WTC11 (cell line): ENCODE results near the gene PTPRN2.

Experiments used
- CREB1 ChIP-seq: sonication (generic); formaldehyde crosslinking; IDR thresholded peaks from 2 replicates; pipeline ENCODE4 v1.8.0; 2023; ENCODE audit warnings: mild to moderate bottlenecking, missing genetic modification reagents
- CTCF ChIP-seq: fragments of 200-600 bp; IDR thresholded peaks from 2 replicates; pipeline ENCODE4 v1.8.0; 2022; ENCODE audit warnings: antibody characterized with exemption
- ELF4 ChIP-seq: sonication (generic); formaldehyde crosslinking; IDR thresholded peaks from 2 replicates; pipeline ENCODE4 v1.8.1; 2022; ENCODE audit warnings: low read depth, mild to moderate bottlenecking, moderate library complexity, missing genetic modification reagents
- MAX ChIP-seq: sonication (generic); formaldehyde crosslinking; IDR thresholded peaks from 2 replicates; pipeline ENCODE4 v1.8.0; 2022; ENCODE audit warnings: mild to moderate bottlenecking, missing genetic modification reagents
- NFYB ChIP-seq: sonication (generic); formaldehyde crosslinking; conservative IDR thresholded peaks from 2 replicates; pipeline ENCODE4 v1.8.0; 2022; ENCODE audit warnings: low read depth, missing genetic modification reagents
- NR2C2 ChIP-seq: sonication (generic); formaldehyde crosslinking; IDR thresholded peaks from 2 replicates; pipeline ENCODE4 v1.8.0; 2022; ENCODE audit warnings: mild to moderate bottlenecking, missing genetic modification reagents
- ZSCAN18 ChIP-seq: fragments of 250-450 bp; sonication (Bioruptor Pico); IDR thresholded peaks from 2 replicates; pipeline ENCODE4 v2.1.2; 2022; ENCODE audit warnings: mild to moderate bottlenecking, moderate library complexity
- TF ChIP-seq, protein P1 (sequence below): sonication (generic); formaldehyde crosslinking; IDR thresholded peaks from 2 replicates; pipeline ENCODE4 v1.8.0; 2023; ENCODE audit warnings: missing genetic modification reagents

- TF ChIP-seq CTCF (no peak), ELF4 (no peak), MAX (no peak), NR2C2 (CRISPR knock-in tag) (no peak), NFYB (CRISPR knock-in tag) (no peak), ZSCAN18 (no peak), CREB1 (CRISPR knock-in tag) (no peak)
- TF ChIP-seq, protein P1, sequence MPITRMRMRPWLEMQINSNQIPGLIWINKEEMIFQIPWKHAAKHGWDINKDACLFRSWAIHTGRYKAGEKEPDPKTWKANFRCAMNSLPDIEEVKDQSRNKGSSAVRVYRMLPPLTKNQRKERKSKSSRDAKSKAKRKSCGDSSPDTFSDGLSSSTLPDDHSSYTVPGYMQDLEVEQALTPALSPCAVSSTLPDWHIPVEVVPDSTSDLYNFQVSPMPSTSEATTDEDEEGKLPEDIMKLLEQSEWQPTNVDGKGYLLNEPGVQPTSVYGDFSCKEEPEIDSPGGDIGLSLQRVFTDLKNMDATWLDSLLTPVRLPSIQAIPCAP: no peak
Measured at GRCh38 chr7:157687845-157688532, 899.6 kb downstream of the PTPRN2 start.
